T-helper 1 cell treated with Interleukin-12 subunit alpha and Interleukin-12 subunit beta and Interleukin-4 antibody, amounts not matched to agents 30 μg/mL and 1 μg/mL, for 36 hours (primary cell): ENCODE measurements around the gene UVSSA.

Experiments
- H3K27ac Mint-ChIP-seq: one replicate; pipeline ENCODE4 v1.8.0; 2021; ENCODE audit warnings: mild to moderate bottlenecking, mixed read lengths
- H3K27me3 Mint-ChIP-seq: one replicate; pipeline ENCODE4 v1.8.0; 2021; ENCODE audit warnings: low read depth, mixed read lengths
- H3K36me3 Mint-ChIP-seq: one replicate; pipeline ENCODE4 v1.8.0; 2021; ENCODE audit warnings: low read depth, mixed read lengths
- H3K4me1 Mint-ChIP-seq: one replicate; pipeline ENCODE4 v1.8.0; 2021; ENCODE audit warnings: low read depth, mixed read lengths
- H3K4me3 Mint-ChIP-seq: one replicate; pipeline ENCODE4 v1.8.0; 2021; ENCODE audit warnings: mild to moderate bottlenecking, moderate library complexity, mixed read lengths
- H3K9me3 Mint-ChIP-seq: one replicate; pipeline ENCODE4 v1.8.0; 2021; ENCODE audit warnings: mixed read lengths

The UVSSA gene

DNA sequence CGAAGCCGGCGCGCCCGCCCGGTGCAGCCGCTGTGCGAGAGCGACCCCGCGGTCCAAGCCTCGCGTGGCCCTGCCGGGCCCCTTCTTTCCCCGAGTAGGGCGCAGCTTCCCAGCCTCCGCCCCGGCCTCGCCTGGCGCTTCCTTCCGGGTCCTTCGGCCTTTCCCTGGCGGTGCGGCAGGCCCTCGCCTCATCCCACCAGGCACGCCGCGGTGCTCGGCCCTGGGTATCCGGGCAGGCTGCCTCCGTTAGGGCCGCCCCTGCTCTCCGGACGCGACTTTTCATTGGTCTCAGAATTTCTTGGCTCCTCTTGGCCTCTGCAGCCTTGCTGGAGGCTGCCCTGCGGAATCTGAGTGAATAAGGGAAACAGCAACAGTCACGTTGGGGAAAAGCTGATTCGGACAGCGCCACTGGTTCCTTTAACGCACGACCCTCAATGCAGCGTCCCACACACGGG is 429 bp downstream of the UVSSA start:
- H3K36me3 Mint-ChIP-seq, result peaks cover 6% of the 10 kb centered on the region
- H3K9me3 Mint-ChIP-seq, result no peaks in the 10 kb centered on the region
- no peaks in the 10 kb centered on the region for H3K27me3 Mint-ChIP-seq
- peak overlapping the region; percentile 93 for H3K27ac Mint-ChIP-seq
- H3K4me1 Mint-ChIP-seq, result peaks cover 24% of the 10 kb centered on the region
- H3K4me3 Mint-ChIP-seq, result peak overlapping the region; percentile 88

GRCh38 chr4:1348014-1348513 is 1.1 kb downstream of the UVSSA start:
- H3K4me3 Mint-ChIP-seq, result peak overlapping the region; percentile 88
- H3K4me1 Mint-ChIP-seq, result peaks cover 24% of the 10 kb centered on the region
- peak overlapping the region; percentile 93 for H3K27ac Mint-ChIP-seq
- H3K27me3 Mint-ChIP-seq, result no peaks in the 10 kb centered on the region
- no peaks in the 10 kb centered on the region for H3K9me3 Mint-ChIP-seq
- peaks cover 6% of the 10 kb centered on the region for H3K36me3 Mint-ChIP-seq

GRCh38 chr4:1348746-1349145 is 1.7 kb downstream of the UVSSA start:
- peaks cover 23% of the 10 kb centered on the region for H3K4me1 Mint-ChIP-seq
- H3K36me3 Mint-ChIP-seq, result peaks cover 6% of the 10 kb centered on the region
- no peaks in the 10 kb centered on the region for H3K27me3 Mint-ChIP-seq
- no peaks in the 10 kb centered on the region for H3K9me3 Mint-ChIP-seq
- H3K27ac Mint-ChIP-seq, result peak overlapping the region; percentile 63
- peak overlapping the region; percentile 7 for H3K4me3 Mint-ChIP-seq

- Mint-ChIP-seq H3K36me3 (peaks cover 6% of the 10 kb centered on the region), H3K9me3 (no peaks in the 10 kb centered on the region), H3K27ac (no peak overlapping the region), H3K27me3 (no peaks in the 10 kb centered on the region), H3K4me1 (peaks cover 20% of the 10 kb centered on the region), H3K4me3 (peak overlapping the region; percentile 7)
These were observed 2.6 kb downstream of the UVSSA start for GRCh38 chr4:1349359-1350168.

GRCh38 chr4:1350169-1350520 is 3.1 kb downstream of the UVSSA start:
- no peaks in the 10 kb centered on the region for H3K27me3 Mint-ChIP-seq
- no peak overlapping the region for H3K4me3 Mint-ChIP-seq
- peaks cover 6% of the 10 kb centered on the region for H3K36me3 Mint-ChIP-seq
- no peaks in the 10 kb centered on the region for H3K9me3 Mint-ChIP-seq
- peaks cover 17% of the 10 kb centered on the region for H3K4me1 Mint-ChIP-seq
- H3K27ac Mint-ChIP-seq, result no peak overlapping the region

GRCh38 chr4:1351854-1352566 is 5.0 kb downstream of the UVSSA start:
- no peak overlapping the region for H3K4me3 Mint-ChIP-seq
- no peaks in the 10 kb centered on the region for H3K9me3 Mint-ChIP-seq
- H3K36me3 Mint-ChIP-seq, result peaks cover 7% of the 10 kb centered on the region
- peak overlapping the region; percentile 75 for H3K27ac Mint-ChIP-seq
- H3K4me1 Mint-ChIP-seq, result peaks cover 13% of the 10 kb centered on the region
- H3K27me3 Mint-ChIP-seq, result no peaks in the 10 kb centered on the region

DNA sequence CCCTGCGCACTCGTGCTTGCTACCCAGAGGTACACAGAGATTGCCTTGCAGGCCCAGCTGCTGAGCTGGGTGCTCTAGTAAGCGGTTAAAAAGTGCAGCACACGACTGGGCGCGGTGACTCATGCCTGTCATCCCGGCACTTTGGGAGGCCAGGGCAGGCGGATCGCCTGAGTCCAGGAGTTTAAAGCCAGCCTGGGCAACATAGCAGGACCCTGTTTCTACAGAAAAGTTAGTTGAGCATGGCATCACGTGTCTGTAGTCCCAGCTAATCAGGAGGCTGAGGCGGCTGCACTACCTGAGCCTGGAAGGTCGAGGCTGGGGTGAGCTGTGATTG is 5.5 kb downstream of the UVSSA start:
- peaks cover 13% of the 10 kb centered on the region for H3K4me1 Mint-ChIP-seq
- H3K27ac Mint-ChIP-seq, result no peak overlapping the region
- no peaks in the 10 kb centered on the region for H3K27me3 Mint-ChIP-seq
- H3K4me3 Mint-ChIP-seq, result no peak overlapping the region
- H3K36me3 Mint-ChIP-seq, result peaks cover 7% of the 10 kb centered on the region
- no peaks in the 10 kb centered on the region for H3K9me3 Mint-ChIP-seq

DNA sequence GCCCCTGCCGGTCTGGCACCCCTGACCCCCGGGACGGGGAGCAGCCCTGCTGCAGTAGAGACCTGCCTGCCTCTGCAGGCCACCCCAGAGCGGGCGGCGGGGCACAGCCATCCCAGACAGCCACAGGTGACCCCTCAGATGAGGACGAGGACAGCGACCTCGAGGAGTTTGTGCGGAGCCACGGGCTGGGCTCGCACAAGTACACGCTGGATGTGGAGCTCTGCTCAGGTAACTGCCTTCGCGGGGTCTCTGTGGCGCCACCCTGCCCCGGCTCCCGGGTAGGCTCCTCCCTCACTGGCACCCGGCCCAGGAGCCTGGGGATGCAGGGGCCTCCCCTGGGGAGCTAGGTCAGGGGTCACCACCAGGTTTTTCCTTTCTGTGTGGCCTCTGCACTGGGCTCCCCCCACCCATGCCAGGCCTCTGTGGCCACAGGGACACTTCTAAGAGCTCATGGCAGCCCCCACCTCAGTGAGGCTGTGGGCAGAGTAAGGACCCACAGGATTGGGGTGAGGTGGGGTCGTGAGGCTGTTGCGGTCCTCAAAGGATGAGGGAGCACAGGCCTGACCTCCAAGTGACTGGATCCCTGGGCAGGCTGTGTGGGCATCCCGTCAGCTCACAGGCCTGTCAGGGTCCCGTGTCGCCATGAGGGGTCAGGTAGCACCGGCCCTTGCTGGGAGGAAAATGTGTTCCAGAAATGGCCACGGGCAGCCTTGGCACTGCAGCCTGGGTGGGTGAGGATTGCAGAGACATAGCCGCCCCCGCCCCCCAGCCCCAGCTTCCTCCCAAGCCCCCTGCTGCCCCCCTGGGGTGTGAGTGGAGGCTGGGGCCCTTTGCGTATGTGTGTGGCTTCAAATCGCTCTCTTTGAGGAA is 6.4 kb downstream of the UVSSA start:
- peaks cover 7% of the 10 kb centered on the region for H3K36me3 Mint-ChIP-seq
- no peaks in the 10 kb centered on the region for H3K9me3 Mint-ChIP-seq
- peaks cover 12% of the 10 kb centered on the region for H3K4me1 Mint-ChIP-seq
- H3K27ac Mint-ChIP-seq, result no peak overlapping the region
- no peaks in the 10 kb centered on the region for H3K27me3 Mint-ChIP-seq
- H3K4me3 Mint-ChIP-seq, result no peak overlapping the region

DNA sequence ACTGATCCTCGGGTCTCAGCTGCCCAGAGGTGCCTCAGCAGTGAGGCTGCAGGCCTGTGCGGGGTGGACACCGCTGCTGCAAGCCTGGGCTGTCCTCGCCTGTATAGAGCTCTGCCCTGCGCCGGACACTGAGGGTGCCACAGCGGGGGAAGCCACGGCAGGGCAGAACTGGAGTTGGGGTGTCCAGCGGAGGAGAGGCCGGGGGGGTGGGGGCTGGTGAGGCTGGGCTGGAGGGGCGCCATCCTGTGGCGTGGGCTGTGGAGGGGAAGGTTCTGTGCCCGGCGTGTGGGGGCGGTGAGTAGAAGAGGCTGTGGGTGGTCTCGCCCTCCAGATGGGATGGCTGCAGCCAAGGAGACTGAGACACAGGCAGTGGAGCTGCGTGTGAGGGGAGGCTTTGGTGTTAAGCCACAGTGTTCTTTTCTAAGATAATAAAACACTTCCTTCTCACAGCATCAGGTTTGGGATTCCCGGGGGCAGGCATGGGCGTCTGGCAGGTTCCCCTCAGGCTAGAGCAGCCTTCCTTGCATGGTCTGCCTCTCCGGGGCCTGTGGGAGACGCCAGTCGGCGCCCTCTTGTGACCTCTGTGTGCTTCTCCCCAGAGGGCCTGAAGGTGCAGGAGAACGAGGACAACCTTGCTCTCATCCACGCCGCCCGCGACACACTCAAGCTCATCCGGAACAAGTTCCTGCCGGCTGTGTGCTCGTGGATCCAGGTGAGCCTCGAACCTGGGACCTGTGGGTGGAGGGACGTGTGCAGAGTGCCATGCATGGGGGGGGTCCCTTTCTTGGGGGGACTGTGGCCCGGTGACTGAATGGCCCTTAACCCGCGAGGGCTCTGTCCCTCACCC is 7.4 kb downstream of the UVSSA start:
- peaks cover 2% of the 10 kb centered on the region for H3K36me3 Mint-ChIP-seq
- no peak overlapping the region for H3K27ac Mint-ChIP-seq
- H3K4me3 Mint-ChIP-seq, result no peak overlapping the region
- no peaks in the 10 kb centered on the region for H3K9me3 Mint-ChIP-seq
- H3K4me1 Mint-ChIP-seq, result peaks cover 4% of the 10 kb centered on the region
- H3K27me3 Mint-ChIP-seq, result no peaks in the 10 kb centered on the region

GRCh38 chr4:1354983-1355275 is 7.9 kb downstream of the UVSSA start:
- no peak overlapping the region for H3K27ac Mint-ChIP-seq
- peaks cover 2% of the 10 kb centered on the region for H3K36me3 Mint-ChIP-seq
- H3K4me1 Mint-ChIP-seq, result peaks cover 4% of the 10 kb centered on the region
- H3K4me3 Mint-ChIP-seq, result no peak overlapping the region
- H3K9me3 Mint-ChIP-seq, result no peaks in the 10 kb centered on the region
- H3K27me3 Mint-ChIP-seq, result no peaks in the 10 kb centered on the region

- no peaks in the 10 kb centered on the region for H3K27me3 Mint-ChIP-seq
- no peak overlapping the region for H3K4me3 Mint-ChIP-seq
- no peaks in the 10 kb centered on the region for H3K9me3 Mint-ChIP-seq
- H3K27ac Mint-ChIP-seq, result no peak overlapping the region
- H3K4me1 Mint-ChIP-seq, result peaks cover 4% of the 10 kb centered on the region
- H3K36me3 Mint-ChIP-seq, result peaks cover 2% of the 10 kb centered on the region
These were observed 8.4 kb downstream of the UVSSA start for GRCh38 chr4:1355378-1355777.

- Mint-ChIP-seq H3K27me3 (no peaks in the 10 kb centered on the region), H3K4me3 (no peak overlapping the region), H3K9me3 (no peaks in the 10 kb centered on the region), H3K4me1 (peaks cover 4% of the 10 kb centered on the region), H3K27ac (no peak overlapping the region), H3K36me3 (peaks cover 2% of the 10 kb centered on the region)
These were observed 9.4 kb downstream of the UVSSA start for GRCh38 chr4:1356181-1356998.
